Measurements from ENCODE around the gene ATP11A.

The ATP11A gene

GRCh38 chr13:112741835-112742570, 52.2 kb downstream of the ATP11A start:
- no peak for DNase-seq (ENCODE audit: low read depth)

GRCh38 chr13:112742583-112742982, 52.7 kb downstream of the ATP11A start:
- DNase-seq (ENCODE audit: low read depth) = no peak

- no peak for DNase-seq (ENCODE audit: low read depth)
These were observed 53.8 kb downstream of the ATP11A start for GRCh38 chr13:112743451-112744167.

GRCh38 chr13:112744168-112745021, 54.6 kb downstream of the ATP11A start:
- no peak for DNase-seq (ENCODE audit: low read depth)

GRCh38 chr13:112746044-112746443, 56.2 kb downstream of the ATP11A start:
- DNase-seq (ENCODE audit: low read depth) = no peak

- no peak for DNase-seq (ENCODE audit: low read depth)
These were observed 57.4 kb downstream of the ATP11A start for GRCh38 chr13:112747256-112747655.

- no peak for DNase-seq (ENCODE audit: low read depth)
These were observed 59.3 kb downstream of the ATP11A start for GRCh38 chr13:112748947-112749735.

- no peak for DNase-seq (ENCODE audit: low read depth)
These were observed 60.7 kb downstream of the ATP11A start for GRCh38 chr13:112750570-112750969.

- no peak for DNase-seq (ENCODE audit: low read depth)
These were observed 61.8 kb downstream of the ATP11A start for GRCh38 chr13:112751617-112752016.

- DNase-seq (ENCODE audit: low read depth) = no peak
These were observed 62.4 kb downstream of the ATP11A start for GRCh38 chr13:112752211-112752610.

- no peak for DNase-seq (ENCODE audit: low read depth)
These were observed 63.1 kb downstream of the ATP11A start for GRCh38 chr13:112752711-112753541.

GRCh38 chr13:112753833-112754232, 64.0 kb downstream of the ATP11A start:
- DNase-seq (ENCODE audit: low read depth) = no peak

- no peak for DNase-seq (ENCODE audit: low read depth)
These were observed 64.6 kb downstream of the ATP11A start for GRCh38 chr13:112754281-112755025.

GRCh38 chr13:112755331-112755730, 65.5 kb downstream of the ATP11A start:
- DNase-seq (ENCODE audit: low read depth) = no peak

GRCh38 chr13:112756081-112756480, 66.2 kb downstream of the ATP11A start:
- DNase-seq (ENCODE audit: low read depth) = no peak

- DNase-seq (ENCODE audit: low read depth) = no peak
These were observed 66.7 kb downstream of the ATP11A start for GRCh38 chr13:112756511-112756966.

- DNase-seq (ENCODE audit: low read depth) = no peak
These were observed 67.3 kb downstream of the ATP11A start for GRCh38 chr13:112756967-112757758.

- no peak for DNase-seq (ENCODE audit: low read depth)
These were observed 67.9 kb downstream of the ATP11A start for GRCh38 chr13:112757759-112758086.

GRCh38 chr13:112759053-112759452, 69.2 kb downstream of the ATP11A start:
- no peak for DNase-seq (ENCODE audit: low read depth)

Data from GM04504 (cell line).